ENCODE results near the gene VPS37D.

Gene VPS37D

GRCh38 chr7:73625276-73625675, 42.4 kb upstream of the VPS37D start (continued):
- no peak for TF ChIP-seq INSM2 (tag by site-specific recombination; IDR thresholded peaks at IDR 0.05)
- TF ChIP-seq ZNF692 (tag by site-specific recombination; IDR thresholded peaks at IDR 0.05), result no peak
- TF ChIP-seq ZNF214 (tag by site-specific recombination; IDR thresholded peaks at IDR 0.05; ENCODE audit: borderline replicate concordance), result no peak
- TF ChIP-seq ZFP41 (tag by site-specific recombination; IDR thresholded peaks at IDR 0.05; ENCODE audit: borderline replicate concordance), result no peak
- TF ChIP-seq ZBTB48 (tag by site-specific recombination; IDR thresholded peaks at IDR 0.05), result no peak
- no peak for TF ChIP-seq ZNF768 (tag by site-specific recombination; IDR thresholded peaks at IDR 0.05)
- no peak for TF ChIP-seq ZNF548 (tag by site-specific recombination; IDR thresholded peaks at IDR 0.05)

GRCh38 chr7:73626814-73627213, 40.8 kb upstream of the VPS37D start:
- no peaks in the 10 kb centered on the region for H3K9me3 ChIP-seq (ENCODE audit: control insufficient read depth, insufficient read depth, low read depth, low read length)
- no peaks in the 10 kb centered on the region for H3K4me1 ChIP-seq (ENCODE audit: control insufficient read depth, insufficient read depth, low read length)
- ChIA-PET POLR2A (no interaction called here), CTCF (interaction anchor here (0.5 to 2.4 kb wide), 5 partner anchors 19 to 99 kb away, joined by 3 to 9 read pairs (median 5); no protein-coding TSS in a partner anchor)
- TF ChIP-seq ZFHX2 (tag by site-specific recombination; conservative IDR thresholded peaks at IDR 0.05), result peak; percentile 94
- peak; percentile 93 for TF ChIP-seq EGR2 (tag by site-specific recombination; IDR thresholded peaks at IDR 0.05; ENCODE audit: low read depth)
- TF ChIP-seq ZNF280C (tag by site-specific recombination; IDR thresholded peaks at IDR 0.05), result no peak
- peak; percentile 41; the same call in 1 of the 2 replicates for TF ChIP-seq CTCF (tag by site-specific recombination; IDR thresholded peaks at IDR 0.05)
- TF ChIP-seq ZNF600 (tag by site-specific recombination; IDR thresholded peaks at IDR 0.05), result 0 out of 2 replicates have a peak, but pooled peaks have one; percentile 12
- peak; percentile 91 for TF ChIP-seq ZNF341 (tag by site-specific recombination; IDR thresholded peaks at IDR 0.05; ENCODE audit: low read depth)
- TF ChIP-seq ZNF843 (tag by site-specific recombination; IDR thresholded peaks at IDR 0.05), result no peak
- TF ChIP-seq ZNF24 (tag by site-specific recombination; IDR thresholded peaks at IDR 0.05), result no peak
- 0 out of 2 replicates have a peak, but pooled peaks have one; percentile 14 for TF ChIP-seq PRDM1 (tag by site-specific recombination; IDR thresholded peaks at IDR 0.05)
- H3K36me3 ChIP-seq (ENCODE audit: control insufficient read depth in 2 of 2, insufficient read depth in 1 of 2, low read length in 2 of 2), result no peaks in the 10 kb centered on the region
- no peak overlapping the region for H3K4me3 ChIP-seq (ENCODE audit: low read depth, low read length)
- H3K27ac ChIP-seq (ENCODE audit: extremely low read depth, low read depth, low read length), result no peak overlapping the region

- Histone ChIP-seq H3K9me3 (ENCODE audit: control insufficient read depth, insufficient read depth, low read depth, low read length) (no peaks in the 10 kb centered on the region), H3K4me3 (ENCODE audit: low read depth, low read length) (no peak overlapping the region), H3K36me3 (ENCODE audit: control insufficient read depth in 2 of 2, insufficient read depth in 1 of 2, low read length in 2 of 2) (no peaks in the 10 kb centered on the region), H3K4me1 (ENCODE audit: control insufficient read depth, insufficient read depth, low read length) (no peaks in the 10 kb centered on the region), H3K27ac (ENCODE audit: extremely low read depth, low read depth, low read length) (no peak overlapping the region)
- ChIA-PET CTCF (interaction anchor here (0.6 to 2.0 kb wide), 12 partner anchors 15 to 110 kb away, joined by 3 to 12 read pairs (median 4); partner anchors contain the start of genes ABHD11 and VPS37D), POLR2A (interaction anchor here (1.1 to 1.3 kb wide), 2 partner anchors 52 to 97 kb away, joined by 3 read pairs; no protein-coding TSS in a partner anchor)
- TF ChIP-seq ZNF19 (tag by site-specific recombination; IDR thresholded peaks at IDR 0.05; ENCODE audit: low read depth) (no peak), ZNF555 (tag by site-specific recombination; conservative IDR thresholded peaks at IDR 0.05) (no peak), ZNF239 (tag by site-specific recombination; IDR thresholded peaks at IDR 0.05) (no peak), ZNF248 (tag by site-specific recombination; IDR thresholded peaks at IDR 0.05) (no peak), HIC1 (tag by site-specific recombination; IDR thresholded peaks at IDR 0.05) (no peak), ZBTB1 (tag by site-specific recombination; IDR thresholded peaks at IDR 0.05) (no peak), ZBTB17 (tag by site-specific recombination; IDR thresholded peaks at IDR 0.05) (no peak)
These were observed 39.1 kb upstream of the VPS37D start for GRCh38 chr7:73628504-73628903.

All from HEK293 (cell line).